IPS-18a (cell line): Measurements from ENCODE around the gene PDE4A.

Experiments
- H3K27ac ChIP-seq: one replicate; pipeline ENCODE4 v1.5.1; 2013; ENCODE audit warnings: low read length
- H3K27me3 ChIP-seq: one replicate; pipeline ENCODE4 v1.6.1; 2013; ENCODE audit warnings: mild to moderate bottlenecking, low read length; ENCODE audit not compliant: control insufficient read depth, insufficient read depth
- H3K36me3 ChIP-seq: one replicate; pipeline ENCODE4 v1.6.1; 2013; ENCODE audit warnings: low read depth, low read length; ENCODE audit not compliant: control insufficient read depth
- H3K4me1 ChIP-seq: one replicate; pipeline ENCODE4 v1.6.1; 2013; ENCODE audit warnings: low read depth, low read length; ENCODE audit not compliant: control insufficient read depth
- H3K4me3 ChIP-seq: one replicate; pipeline ENCODE4 v1.5.1; 2013; ENCODE audit warnings: low read length
- H3K9ac ChIP-seq: one replicate; pipeline ENCODE4 v1.6.1; 2013; ENCODE audit warnings: mild to moderate bottlenecking, low read length, moderate library complexity
- H3K9me3 ChIP-seq: one replicate; pipeline ENCODE4 v1.6.1; 2013; ENCODE audit warnings: low read depth, low read length; ENCODE audit not compliant: control insufficient read depth

PDE4A gene

DNA sequence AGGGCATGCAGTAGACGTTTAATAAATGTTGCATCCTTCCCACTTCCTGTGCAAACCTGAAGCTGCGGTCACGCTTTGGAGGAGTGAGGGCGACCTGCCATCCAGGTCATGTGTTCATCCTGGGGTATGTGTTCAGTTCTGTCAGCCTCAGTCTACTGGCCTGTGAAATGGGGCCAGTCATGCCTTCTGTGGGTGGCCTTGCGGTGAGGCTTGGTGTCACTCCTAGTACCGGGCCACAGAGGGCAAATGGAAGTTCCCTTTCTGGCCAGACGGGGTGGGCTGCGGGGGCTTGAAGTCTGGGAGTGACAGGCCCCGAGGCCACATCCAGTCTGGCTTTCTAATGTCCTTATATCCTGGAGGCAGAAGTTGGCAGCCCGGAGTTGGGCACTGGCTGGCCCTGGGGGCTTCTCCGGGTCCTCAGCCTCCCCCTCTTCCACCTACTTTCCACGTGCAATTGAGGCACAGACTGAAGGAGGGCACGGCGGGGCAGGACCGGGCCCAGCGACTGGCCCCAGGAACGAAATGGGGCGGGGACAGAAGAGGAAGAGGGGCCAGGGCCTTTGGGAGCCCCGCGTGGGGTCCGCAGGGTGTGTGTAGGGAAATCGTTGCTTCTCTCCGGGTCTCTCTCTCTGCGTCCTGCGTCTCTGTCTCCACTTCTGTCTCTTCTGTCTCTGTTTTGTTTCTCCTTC, 11.1 kb downstream of the PDE4A start:
- Histone ChIP-seq H3K4me1 (peaks cover 4% of the 10 kb centered on the region), H3K27me3 (peaks cover 72% of the 10 kb centered on the region), H3K4me3 (no peak overlapping the region), H3K36me3 (no peaks in the 10 kb centered on the region), H3K9me3 (no peaks in the 10 kb centered on the region), H3K9ac (no peak overlapping the region), H3K27ac (no peak overlapping the region)

DNA sequence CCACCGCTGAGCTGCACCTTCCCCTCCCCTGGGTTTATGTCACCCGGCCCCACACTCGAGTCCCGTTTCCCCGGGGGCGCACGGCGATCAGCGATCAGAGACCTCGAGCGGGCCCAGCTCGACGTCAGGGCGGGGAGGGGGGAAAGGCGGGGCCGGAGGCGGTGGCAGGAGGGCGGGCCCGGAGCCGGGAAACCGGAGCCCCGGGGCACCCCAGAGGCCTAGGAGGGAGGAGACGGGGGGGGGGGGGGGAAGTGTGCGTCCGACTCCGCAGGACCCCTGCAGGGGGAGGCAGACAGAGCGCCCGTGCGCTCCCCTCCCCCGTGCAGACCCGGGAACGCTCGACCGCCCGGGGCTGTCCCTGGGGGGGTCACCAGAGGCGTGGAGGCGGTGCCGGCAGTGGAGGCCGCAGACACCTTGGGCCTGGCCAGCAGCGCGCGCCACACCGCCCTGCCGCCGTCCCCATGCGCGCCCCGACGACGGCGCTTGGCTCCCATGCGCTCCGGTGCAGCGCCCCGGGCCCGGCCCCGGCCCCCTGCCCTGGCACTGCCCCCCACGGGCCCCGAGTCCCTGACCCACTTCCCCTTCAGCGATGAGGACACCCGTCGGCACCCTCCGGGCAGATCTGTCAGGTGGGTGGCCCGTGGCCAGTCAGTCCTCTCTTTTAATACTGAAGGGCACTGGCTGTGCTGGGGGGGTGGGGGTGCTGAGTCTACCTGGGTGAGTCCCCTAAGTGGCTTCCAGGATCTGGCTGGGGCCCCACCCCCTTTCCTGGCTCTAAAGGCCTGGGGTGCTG, 11.8 kb downstream of the PDE4A start:
- H3K27me3 ChIP-seq: peaks cover 64% of the 10 kb centered on the region
- H3K27ac ChIP-seq: no peak overlapping the region
- peaks cover 4% of the 10 kb centered on the region for H3K4me1 ChIP-seq
- no peak overlapping the region for H3K9ac ChIP-seq
- no peaks in the 10 kb centered on the region for H3K36me3 ChIP-seq
- H3K9me3 ChIP-seq: no peaks in the 10 kb centered on the region
- H3K4me3 ChIP-seq: no peak overlapping the region

DNA sequence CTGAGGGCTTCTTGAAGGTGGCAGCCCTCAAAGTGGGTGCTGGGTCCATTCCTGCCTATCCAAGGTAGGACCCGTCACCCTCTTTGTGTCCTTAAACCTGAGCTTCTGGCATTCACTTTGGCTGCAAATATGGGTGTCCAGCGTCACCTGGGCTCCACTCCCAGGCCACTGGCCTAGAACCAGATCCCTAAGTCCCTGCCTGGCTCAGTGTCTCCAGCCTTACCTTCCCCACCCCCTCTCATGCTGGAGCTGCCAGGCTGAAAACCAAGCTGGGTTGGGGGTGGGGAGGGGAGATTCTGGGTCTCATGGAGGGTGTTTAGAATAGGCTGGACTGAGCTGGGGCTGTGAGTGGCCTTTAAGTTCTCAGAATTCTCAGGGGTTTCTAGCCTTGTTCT, 12.4 kb downstream of the PDE4A start:
- peaks cover 59% of the 10 kb centered on the region for H3K27me3 ChIP-seq
- H3K4me1 ChIP-seq: peaks cover 4% of the 10 kb centered on the region
- no peaks in the 10 kb centered on the region for H3K9me3 ChIP-seq
- no peaks in the 10 kb centered on the region for H3K36me3 ChIP-seq
- no peak overlapping the region for H3K27ac ChIP-seq
- no peak overlapping the region for H3K9ac ChIP-seq
- no peak overlapping the region for H3K4me3 ChIP-seq

DNA sequence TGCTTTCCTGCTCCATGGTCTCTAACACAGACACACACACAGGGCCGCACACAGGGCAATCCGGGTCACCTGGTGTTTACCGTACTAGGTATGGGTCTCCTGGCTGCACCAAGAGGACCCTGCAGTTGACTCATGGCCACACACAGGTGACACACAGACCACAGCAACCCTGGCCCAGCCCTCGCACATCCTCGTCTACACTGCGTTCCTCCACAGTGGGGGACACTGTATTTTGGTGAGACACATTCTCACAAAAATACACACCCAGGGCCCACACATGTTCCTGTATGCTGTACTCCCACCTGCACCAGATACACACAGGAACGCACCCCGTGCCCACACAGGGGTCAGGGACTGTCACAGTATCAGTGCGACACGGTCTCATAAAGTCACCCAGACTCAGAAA, 12.8 kb downstream of the PDE4A start:
- H3K9ac ChIP-seq: no peak overlapping the region
- H3K4me1 ChIP-seq: peaks cover 4% of the 10 kb centered on the region
- H3K27ac ChIP-seq: no peak overlapping the region
- H3K9me3 ChIP-seq: no peaks in the 10 kb centered on the region
- no peak overlapping the region for H3K4me3 ChIP-seq
- H3K27me3 ChIP-seq: peaks cover 55% of the 10 kb centered on the region
- no peaks in the 10 kb centered on the region for H3K36me3 ChIP-seq

DNA sequence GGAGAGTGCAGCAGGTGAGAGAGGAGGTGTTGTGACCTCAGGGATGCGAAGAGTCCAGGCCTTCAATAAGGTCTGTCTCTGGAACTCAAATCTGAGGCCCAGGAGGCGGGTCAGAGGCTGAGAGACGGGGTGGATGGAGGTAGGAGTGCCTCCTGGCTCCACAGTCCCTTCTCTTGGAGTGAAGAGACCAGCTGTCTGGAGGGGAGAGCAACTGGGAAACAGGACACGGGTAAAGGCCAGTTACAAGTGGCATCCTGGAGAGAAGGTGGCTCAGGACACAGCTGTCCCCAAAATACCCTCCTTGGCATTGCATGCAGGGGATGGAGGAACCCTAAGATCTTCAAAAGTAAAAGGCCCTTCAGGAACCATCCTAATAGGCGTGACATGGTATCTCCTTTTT, 19.2 kb downstream of the PDE4A start:
- no peak overlapping the region for H3K27ac ChIP-seq
- no peaks in the 10 kb centered on the region for H3K36me3 ChIP-seq
- no peaks in the 10 kb centered on the region for H3K27me3 ChIP-seq
- no peaks in the 10 kb centered on the region for H3K4me1 ChIP-seq
- H3K9me3 ChIP-seq: no peaks in the 10 kb centered on the region
- no peak overlapping the region for H3K4me3 ChIP-seq
- H3K9ac ChIP-seq: no peak overlapping the region

DNA sequence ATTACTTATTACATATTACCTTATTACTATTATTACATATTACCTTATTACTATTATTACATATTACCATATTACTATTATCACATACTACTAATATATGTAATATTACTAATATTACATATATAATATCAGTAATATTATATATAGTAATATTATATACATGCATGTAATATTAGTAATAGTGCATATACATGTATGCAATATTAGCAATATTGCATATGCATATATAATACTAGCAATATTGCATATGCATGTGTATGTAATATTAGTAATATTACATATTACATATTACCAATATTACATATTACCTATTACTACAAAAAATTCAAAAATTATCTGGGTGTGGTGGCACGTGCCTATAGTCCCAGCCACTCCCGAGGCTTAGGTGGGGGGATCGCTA, 22.4 kb downstream of the PDE4A start:
- Histone ChIP-seq H3K4me3 (no peak overlapping the region), H3K27me3 (no peaks in the 10 kb centered on the region)

DNA sequence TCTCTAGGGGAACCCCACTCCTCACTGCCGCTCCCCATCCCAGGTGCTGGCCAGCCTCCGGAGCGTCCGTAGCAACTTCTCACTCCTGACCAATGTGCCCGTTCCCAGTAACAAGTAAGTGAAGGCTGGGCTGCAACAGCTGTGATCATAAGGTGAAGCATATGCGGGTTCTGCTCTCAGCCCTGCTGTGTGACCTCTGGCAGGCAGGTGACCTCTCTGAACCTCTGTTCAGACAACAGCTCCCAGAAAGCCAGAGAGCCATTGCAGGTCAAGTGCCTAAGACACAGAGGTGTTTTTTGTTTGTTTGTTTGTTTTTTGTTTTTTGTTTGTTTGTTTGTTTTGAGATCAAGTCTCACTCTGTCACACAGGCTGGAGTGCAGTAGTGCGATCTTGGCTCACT, 28.7 kb downstream of the PDE4A start:
- peaks cover 3% of the 10 kb centered on the region for H3K4me1 ChIP-seq
- no peaks in the 10 kb centered on the region for H3K27me3 ChIP-seq
- no peaks in the 10 kb centered on the region for H3K9me3 ChIP-seq
- H3K4me3 ChIP-seq: no peak overlapping the region
- no peak overlapping the region for H3K9ac ChIP-seq
- no peaks in the 10 kb centered on the region for H3K36me3 ChIP-seq
- no peak overlapping the region for H3K27ac ChIP-seq

More for the DNA sequence above, 22.4 kb downstream of the PDE4A start:
- H3K4me1 ChIP-seq: no peaks in the 10 kb centered on the region
- no peak overlapping the region for H3K27ac ChIP-seq
- no peaks in the 10 kb centered on the region for H3K36me3 ChIP-seq
- no peak overlapping the region for H3K9ac ChIP-seq
- H3K9me3 ChIP-seq: no peaks in the 10 kb centered on the region

DNA sequence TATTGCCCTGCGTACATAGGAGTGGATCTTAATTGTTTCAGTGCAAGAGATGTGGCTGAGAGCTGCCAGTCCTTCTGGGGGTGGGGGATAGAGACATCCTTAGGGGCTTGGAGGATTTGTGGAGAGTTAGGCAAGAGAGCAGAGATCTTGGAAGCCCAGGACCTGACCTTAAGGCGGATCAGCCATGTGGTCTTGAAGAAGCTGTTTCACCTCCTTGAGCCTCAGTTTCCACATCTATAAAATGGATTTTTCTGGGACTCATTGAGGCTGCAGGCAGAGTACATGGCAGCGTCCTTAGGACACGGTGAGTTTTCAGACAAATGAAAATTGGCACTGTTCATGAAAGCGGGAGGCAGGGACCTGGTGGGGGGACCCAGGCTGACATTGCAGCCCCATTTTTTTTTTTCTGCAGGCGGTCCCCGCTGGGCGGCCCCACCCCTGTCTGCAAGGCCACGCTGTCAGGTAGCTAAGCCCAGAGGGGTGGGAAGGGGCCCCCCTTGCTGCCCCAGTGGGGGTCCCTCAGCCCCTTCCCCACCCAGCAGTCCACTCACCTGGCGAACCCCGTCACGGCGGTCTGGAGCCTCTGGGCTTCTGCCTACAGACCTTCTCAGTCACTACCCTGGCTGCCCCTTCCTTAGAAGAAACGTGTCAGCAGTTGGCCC, 30.0 kb downstream of the PDE4A start:
- Histone ChIP-seq H3K9ac (no peak overlapping the region), H3K9me3 (no peaks in the 10 kb centered on the region), H3K36me3 (no peaks in the 10 kb centered on the region), H3K27me3 (no peaks in the 10 kb centered on the region), H3K27ac (no peak overlapping the region), H3K4me1 (peaks cover 11% of the 10 kb centered on the region), H3K4me3 (no peak overlapping the region)

DNA sequence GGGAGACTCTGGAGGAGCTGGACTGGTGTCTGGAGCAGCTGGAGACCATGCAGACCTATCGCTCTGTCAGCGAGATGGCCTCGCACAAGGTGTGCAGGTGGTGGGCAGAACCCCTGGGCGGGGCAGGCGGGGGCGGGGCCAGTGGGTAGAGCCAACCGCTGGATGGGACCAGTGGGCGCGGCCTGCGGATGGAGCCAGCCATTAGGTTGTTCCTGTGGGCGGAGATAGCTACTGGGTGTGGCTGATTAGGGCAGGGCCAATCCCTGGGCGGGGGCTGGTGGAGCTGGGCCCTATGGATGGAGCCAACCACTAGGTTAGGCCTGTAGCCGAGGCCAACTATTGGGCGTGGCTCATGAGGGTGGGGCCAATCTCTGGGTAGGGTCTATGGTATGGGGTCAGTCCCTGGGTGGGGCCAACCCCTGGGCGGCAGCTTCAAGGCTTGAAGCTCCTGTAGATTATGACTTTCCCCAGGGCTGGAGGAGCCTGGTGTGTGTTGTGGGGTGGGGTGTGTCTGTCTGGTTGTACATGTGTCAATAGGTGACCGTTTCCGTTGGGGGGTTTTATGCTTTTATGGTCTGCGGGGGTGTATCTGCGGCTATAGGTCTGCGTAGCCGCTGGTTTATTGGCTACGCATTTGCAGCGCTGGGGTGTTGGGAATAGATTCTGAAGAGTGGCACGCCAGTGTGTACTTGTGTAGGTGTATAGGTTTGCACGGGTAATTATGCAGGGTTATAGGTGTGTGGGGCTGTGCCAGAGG, 30.7 kb downstream of the PDE4A start:
- Histone ChIP-seq H3K36me3 (no peaks in the 10 kb centered on the region), H3K27me3 (no peaks in the 10 kb centered on the region), H3K4me1 (peaks cover 11% of the 10 kb centered on the region), H3K9me3 (no peaks in the 10 kb centered on the region), H3K9ac (no peak overlapping the region), H3K4me3 (no peak overlapping the region), H3K27ac (no peak overlapping the region)

DNA sequence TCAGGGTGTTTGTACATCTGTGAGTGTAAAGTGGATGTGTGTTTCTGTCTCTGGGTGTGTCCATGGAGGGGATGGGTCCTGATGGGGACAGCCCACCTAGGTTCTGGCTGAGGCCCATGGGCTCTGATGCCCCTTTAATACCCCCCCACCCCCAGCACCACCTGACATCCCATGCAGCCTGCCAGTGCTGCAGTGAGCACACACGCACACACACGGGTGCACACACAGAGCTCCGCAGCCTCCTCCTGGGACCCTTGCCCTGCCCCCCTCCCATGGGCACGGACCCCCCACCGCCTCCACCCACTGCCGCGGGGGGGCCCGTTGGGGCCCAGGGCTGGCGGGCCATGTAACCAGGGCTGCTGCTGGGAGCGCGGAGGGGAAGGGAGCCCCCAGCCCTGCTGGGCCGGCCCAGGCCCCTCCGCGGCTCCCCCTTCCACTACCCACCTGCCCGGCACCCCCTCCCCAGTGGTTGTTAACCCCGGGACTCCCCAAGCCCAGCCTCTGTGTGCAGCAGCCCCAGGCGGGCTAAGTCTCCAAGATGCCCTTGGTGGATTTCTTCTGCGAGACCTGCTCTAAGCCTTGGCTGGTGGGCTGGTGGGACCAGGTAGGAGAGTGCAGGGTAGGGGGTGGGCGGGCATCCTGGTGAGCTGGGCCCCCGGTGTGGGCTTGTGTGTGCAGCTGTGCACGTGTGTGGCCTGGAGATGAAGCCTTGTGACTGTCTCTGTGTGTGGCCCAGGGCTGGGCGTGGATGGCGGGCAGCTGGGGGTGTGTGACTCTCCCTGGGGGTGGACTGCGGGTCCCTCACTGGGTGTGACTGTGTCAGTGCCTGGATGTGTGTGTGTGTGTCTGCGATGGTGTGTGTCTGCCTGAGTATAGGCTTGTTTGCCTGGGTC, 32.6 kb downstream of the PDE4A start:
- H3K9ac ChIP-seq: no peak overlapping the region
- no peaks in the 10 kb centered on the region for H3K36me3 ChIP-seq
- H3K27me3 ChIP-seq: no peaks in the 10 kb centered on the region

More for the DNA sequence above, 32.6 kb downstream of the PDE4A start:
- Histone ChIP-seq H3K4me3 (no peak overlapping the region), H3K9me3 (no peaks in the 10 kb centered on the region), H3K27ac (no peak overlapping the region), H3K4me1 (peaks cover 11% of the 10 kb centered on the region)
